HG03575 (cell line): ENCODE measurements around the gene ASPDH.

Experiments
- ATAC-seq: cut with Tn5 transposase; IDR thresholded peaks from one replicate; pipeline ENCODE4 v1.9.1; 2021; ENCODE audit not compliant: unreplicated experiment, insufficient number of reproducible peaks, low FRiP score; ENCODE audit errors: extremely low read depth

ASPDH gene

DNA sequence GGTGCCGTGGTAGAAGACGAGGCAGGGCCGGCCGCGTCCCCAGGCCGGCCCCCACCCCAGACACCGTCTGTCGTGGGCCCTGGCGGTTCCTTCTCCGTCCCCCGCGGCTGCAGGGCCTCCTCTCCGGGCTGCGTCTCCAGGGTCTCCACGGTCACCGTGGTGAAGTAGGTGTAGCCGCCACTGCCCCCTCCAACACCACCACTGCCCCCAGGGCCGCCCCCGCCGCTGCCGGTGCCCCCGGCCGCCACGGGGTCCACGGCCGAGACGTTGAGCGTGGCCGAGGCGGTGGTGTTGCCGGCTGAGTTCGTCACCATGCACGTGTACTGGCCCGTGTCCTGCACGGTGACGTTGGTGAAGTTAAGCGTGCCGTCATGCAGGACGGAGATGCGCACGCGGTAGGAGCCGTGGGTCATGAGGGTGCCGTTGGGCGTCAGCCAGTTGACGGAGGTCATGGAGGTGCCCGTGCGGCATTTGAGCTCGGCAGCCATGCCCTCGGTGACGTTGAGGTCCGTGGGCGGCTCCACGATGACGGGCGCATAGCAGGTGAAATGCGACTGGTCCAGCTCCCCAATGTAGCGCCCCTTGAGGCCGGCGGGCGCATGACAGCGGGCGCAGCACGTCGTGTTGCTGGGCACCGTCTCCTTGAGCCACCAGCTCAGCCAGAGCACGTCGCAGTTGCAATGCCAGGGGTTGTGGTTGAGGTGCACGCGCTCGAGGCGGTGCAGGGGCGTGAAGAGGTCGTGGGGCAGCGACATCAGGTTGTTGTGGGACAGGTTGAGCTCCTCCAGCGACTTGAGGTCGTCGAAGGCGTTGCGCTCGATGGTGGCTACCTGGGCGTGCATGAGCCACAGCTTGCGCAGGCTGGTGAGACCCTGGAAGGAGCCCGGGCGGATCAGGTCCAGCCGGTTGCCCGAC is 4.6 kb upstream of the ASPDH start:
- no peak for ATAC-seq

- ATAC-seq, result no peak
These were observed 4.0 kb upstream of the ASPDH start for GRCh38 chr19:50517704-50518075.

GRCh38 chr19:50516964-50517703 is 3.4 kb upstream of the ASPDH start:
- no peak for ATAC-seq

DNA sequence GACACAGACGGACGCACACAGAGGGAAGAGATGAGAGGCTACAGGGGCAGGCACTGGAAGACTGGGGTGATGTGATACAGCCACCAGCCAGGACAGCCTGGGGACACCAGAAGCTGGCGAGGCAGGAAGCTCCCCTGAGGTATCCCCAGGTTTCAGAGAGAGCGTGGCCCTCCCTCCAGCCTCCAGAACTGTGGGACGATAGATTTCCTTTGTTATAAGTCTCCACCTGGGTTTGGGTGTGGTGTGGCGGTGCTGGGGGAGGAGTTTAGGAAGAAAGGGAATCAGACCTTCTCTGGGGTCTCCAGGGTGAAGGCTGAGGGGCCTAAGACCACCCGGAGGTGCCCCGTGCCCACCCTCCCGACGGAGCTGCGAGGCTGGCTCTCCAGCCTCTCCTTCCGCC is 2.7 kb upstream of the ASPDH start:
- ATAC-seq, result no peak

DNA sequence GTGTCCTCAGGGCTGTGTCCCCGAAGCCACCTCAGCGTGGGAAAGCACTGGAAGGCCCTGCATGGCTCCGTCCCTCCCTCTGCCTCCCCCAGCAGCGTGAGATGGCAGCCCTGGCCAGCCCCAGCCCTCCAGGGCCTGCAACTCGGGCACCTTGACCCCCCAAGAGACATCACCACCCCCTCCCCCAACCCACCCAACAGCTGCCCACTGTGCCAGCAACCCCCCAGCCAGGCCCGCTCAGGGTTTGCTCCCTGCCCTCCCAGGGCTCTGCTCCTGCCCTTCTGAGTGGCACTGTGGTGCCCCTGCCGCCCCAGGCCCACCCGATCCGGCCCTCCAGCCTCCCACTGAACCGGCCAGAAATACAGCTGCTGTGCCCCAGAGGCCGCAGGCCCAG is 1.5 kb upstream of the ASPDH start:
- ATAC-seq, result no peak

DNA sequence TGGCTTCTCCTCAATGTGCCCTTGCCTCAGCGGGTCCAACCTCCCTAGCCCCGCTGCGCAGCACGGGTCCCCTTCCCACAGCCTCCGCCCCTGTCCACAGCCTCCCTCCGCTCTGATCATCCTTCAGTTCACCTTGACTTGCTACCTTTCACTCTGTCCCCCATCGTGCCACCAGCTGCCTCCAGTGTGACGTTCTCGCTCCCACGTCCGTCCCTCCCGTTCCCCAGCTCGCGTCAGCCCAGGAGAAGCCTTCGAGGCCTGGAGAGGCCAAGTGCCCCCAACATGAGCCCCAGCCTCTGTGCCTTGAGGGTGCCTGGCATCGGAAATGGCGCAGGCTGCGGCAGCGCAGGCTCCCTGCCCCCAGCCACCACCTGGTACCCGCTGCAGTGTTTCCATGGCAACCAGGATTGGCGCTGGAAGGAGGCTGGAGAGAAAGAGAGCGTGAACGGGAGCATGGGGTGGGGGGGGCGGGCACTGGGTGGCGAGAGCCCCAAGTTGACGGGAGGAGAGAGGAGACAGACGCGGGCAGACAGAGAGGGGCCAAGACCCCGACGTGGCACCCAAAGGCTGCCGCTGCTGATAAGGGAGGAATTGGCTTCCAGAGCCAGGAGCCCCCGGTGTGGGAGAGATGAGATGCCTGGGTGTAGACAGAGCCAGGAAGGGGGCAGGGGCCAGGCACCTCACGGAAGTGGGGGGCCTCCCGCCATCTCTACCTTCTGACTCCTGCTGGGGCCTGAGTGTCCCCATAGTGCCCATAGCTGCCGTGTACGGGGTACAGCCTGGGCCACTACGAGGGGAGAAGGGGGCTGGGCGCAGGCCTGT is 844 bp upstream of the ASPDH start:
- ATAC-seq, result no peak

DNA sequence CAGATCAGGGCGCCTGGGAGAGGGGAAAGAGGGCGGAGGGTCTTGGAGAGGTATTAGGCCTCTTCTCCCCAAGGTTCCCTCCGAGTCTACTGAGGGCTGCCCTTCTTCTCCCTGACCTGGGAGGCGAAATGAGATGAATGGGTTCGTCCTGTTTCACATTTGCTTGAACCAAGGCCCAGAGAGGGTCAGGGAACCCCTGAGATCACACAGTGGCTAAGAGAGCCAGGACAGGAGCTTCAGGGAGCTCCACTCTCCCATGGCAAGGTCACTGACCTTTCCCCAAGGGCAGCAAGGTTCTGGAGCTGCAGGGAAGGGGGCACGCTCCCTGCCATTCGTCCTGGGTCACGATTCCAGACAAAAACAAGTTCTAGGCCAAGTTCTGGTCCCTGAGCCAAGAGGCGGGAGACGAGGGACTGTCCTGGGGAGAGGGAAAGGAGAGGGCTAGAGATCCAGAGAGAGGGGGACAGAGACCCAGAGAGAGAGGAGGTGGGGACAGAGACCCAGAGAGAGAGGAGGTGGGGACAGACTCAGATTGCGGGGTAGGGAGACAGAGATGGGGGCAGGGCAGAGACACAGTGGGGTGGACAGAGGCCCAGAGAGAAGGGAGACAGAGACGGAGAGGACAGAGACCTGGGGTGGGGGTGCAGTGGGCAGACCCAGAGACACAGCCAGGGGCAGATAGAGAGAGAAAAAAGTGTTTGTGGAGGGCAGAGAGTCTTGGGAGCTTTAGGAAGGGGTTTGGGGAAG is 541 bp downstream of the ASPDH start:
- ATAC-seq, result no peak

DNA sequence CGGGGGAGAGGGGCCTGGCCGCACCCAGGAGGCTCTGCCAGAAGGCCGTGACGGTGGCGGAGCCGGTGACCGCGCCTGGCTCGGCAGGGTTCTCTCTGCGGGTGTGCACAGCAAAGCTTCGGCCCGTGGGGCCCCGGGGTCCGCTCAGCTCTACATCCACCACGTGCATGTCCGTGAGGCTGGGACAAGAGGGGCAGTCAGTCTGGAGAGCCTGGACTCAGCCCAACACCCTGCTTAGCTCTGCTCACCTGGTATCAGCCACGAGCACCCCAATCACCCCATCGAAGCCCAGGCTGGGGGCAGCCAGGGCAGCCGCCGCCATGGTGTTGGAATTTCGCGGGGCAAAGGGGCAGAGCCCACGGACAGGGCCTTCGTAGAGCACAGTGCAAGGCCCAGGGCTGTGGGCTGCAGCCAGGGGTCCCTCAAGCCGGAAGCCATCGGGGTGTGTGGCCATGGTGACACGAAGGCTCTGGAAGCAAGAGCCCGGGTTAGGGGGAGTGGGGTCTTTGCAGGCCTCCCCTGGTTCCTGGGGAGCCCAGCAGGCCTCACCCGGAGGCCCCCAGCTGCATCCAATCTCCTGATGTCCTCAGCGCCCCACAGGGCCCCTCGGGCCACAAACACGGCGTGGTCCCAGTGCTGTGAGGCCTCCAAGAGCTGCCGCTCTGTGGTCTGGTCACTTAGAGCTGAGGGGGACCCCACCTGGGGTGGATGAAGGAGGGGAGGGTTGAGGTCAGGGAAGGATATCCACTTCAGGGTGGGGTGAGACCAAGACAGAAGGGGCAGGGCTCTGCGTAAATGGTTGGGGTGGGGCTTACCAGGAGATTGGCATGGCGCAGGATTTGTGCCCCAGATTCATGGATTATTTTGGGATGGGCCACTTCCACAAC is 1.4 kb downstream of the ASPDH start:
- no peak for ATAC-seq

GRCh38 chr19:50511069-50511822 is 2.5 kb downstream of the ASPDH start, which contains the start of gene JOSD2:
Gene JOSD2 (minus strand): TSS chr19:50511191. CDS start chr19:50510431, 760 bp downstream.
- no peak for ATAC-seq

GRCh38 chr19:50510700-50511068 is 3.0 kb downstream of the ASPDH start:
- ATAC-seq, result no peak

DNA sequence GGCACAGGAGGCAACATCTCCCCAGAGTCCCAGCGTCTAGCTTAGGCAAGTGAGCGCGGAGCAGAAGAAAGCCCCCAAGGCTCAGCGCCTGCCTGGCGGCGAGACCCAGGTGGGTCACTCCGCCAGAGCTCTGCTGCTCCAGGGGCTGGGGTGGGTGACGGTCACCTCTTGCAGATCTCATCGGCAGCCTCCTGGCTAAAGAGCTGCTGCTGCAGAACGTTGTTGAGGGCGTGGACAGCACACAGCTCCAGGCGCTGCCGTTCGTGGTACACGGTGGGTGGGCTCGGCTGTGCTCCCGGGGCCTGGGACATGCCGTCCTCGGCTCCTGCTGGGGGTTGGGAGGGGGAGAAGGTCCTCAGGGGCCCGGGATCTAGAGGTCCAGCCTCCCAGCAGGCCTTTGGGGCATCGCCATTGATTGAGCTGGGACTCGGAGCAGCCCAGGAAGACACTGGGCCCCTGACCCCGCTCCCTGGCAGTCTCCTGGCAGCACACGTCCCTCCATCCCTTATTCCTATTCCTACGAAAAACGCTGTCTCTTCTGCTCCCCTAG is 3.5 kb downstream of the ASPDH start:
- ATAC-seq, result no peak

- ATAC-seq, result no peak
These were observed 4.3 kb downstream of the ASPDH start for GRCh38 chr19:50509366-50509765.

DNA sequence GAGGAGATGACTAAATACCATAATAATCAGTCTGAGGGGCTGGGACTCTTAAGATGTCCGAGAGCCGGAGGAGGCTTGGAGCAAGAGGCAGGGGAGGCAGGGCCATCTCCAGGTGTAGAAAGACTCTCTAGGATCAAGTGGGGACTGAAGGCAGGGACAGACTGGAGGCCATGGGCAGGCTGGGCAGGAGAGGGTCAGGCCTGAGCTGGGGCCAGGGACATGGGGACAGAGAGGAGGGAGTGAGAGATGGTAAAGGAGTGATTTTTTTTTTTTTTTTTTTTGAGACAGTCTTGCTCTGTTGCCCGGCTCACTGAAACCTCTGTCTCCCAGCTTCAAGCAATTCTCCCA is 4.9 kb downstream of the ASPDH start:
- no peak for ATAC-seq

GRCh38 chr19:50507376-50507775 is 6.3 kb downstream of the ASPDH start:
- no peak for ATAC-seq

- no peak for ATAC-seq
These were observed 7.0 kb downstream of the ASPDH start for GRCh38 chr19:50506700-50507099.

GRCh38 chr19:50505856-50506611 is 7.7 kb downstream of the ASPDH start:
- ATAC-seq, result no peak
